Activated T-cell treated with anti-CD3 and anti-CD28 coated beads for 48 hours (primary cell): ENCODE results near the gene UBA3.

ENCODE experiments used
- DNase-seq: peaks from one replicate; pipeline ENCODE4 v3.0.0-alpha.2; 2020; ENCODE audit warnings: low read depth

The UBA3 gene

GRCh38 chr3:69011096-69011730 lies 69.0 kb downstream of the UBA3 start:
- no peak for DNase-seq

DNA sequence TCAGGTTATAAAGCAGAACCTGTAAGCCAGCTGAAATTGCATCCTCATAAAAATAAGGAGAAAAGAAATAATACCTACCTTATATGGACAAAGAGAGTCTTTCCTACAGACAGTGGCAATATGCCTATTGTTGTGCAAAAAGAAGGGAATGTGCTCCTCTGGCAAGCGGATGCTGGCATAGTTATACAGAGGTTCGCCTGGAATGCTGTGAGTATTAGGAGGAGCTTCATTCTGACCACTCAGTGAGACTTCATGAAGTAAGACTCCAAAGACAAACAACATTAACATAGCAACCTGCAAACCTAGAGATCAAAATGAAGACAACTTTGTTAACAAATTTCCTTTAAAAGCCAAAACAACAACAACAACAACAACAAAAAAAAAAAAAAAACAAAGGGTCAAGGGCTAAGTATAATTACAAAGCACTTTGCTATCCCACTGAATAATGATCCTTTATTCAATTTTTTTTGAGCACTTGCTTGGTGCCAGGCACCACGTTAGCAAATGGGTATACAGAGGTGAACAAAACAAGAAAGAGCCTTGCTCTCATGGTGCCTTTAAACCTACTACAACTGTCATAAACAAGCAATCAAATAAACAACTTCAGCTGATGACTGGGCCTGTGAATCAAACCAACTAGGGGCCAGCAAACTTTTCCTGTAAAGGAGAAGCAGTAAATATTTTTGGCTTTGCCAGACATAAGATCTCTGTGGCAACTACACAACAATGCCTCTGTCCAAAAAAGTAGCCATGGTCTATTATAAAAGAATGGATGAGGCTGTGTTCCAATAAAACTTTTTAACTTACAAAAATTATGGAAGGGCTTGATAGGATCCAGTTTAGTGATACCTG lies 70.4 kb downstream of the UBA3 start:
- DNase-seq: no peak

DNA sequence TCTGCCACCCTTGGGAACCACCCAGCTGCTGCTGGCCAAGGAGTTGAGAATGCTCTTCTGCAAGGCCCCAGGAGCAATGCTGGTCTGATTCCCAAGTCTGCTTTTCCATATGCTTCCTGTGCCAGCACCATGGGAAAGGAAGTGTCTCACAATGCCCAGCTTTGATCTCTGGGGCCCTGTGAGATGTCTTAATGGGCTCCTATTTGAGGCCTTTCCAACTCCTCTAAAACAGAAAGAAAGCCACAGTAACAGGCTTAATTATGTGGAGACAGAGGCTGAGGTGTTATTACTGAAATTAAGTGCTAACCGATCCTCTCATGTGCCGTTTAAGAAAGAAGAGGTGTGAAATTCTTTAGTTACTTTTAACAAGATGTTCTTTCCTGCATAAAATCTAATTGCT lies 71.2 kb downstream of the UBA3 start:
- DNase-seq: no peak

- no peak for DNase-seq
Measured at GRCh38 chr3:69005791-69006482, 74.2 kb downstream of the UBA3 start.

GRCh38 chr3:69005071-69005790 lies 74.9 kb downstream of the UBA3 start:
- DNase-seq: no peak
